Liver (tissue), 9 donors: Measurements from ENCODE around the gene IFIT3. TPM values are rescaled to one million over a fixed set of nuclear protein-coding genes. Genes with fewer than 3 reads are reported as not detected.

Experiments used
- DNase-seq: peaks from one replicate; pipeline ENCODE4 v3.0.0-alpha.2; 2017; ENCODE audit warnings: low spot score
- H3K27ac ChIP-seq, 2 donors: one replicate each; pipeline ENCODE4 v1.7.0; 2013; ENCODE audit warnings: inconsistent platforms in 2 of 2, low read length in 2 of 2, control low read depth in 1 of 2, low read depth in 1 of 2, mild to moderate bottlenecking in 1 of 2
- H3K27me3 ChIP-seq, 4 donors: one replicate each; pipeline versions ENCODE4 v1.6.1 to v1.7.0; 2013; ENCODE audit warnings: low read length in 3 of 4, inconsistent platforms in 1 of 4, mild to moderate bottlenecking in 1 of 4, moderate library complexity in 1 of 4; ENCODE audit not compliant: control insufficient read depth in 4 of 4, insufficient read depth in 4 of 4
- H3K36me3 ChIP-seq, 4 donors: one replicate each; pipeline versions ENCODE4 v1.6.1 to v1.7.0; 2013; ENCODE audit warnings: low read length in 3 of 4, mild to moderate bottlenecking in 3 of 4, low read depth in 1 of 4, moderate library complexity in 1 of 4; ENCODE audit not compliant: control insufficient read depth in 4 of 4, insufficient read depth in 3 of 4
- H3K4me1 ChIP-seq, 4 donors: one replicate each; pipeline versions ENCODE4 v1.6.1 to v1.7.0; 2013; ENCODE audit warnings: low read length in 3 of 4, mild to moderate bottlenecking in 3 of 4, moderate library complexity in 1 of 4; ENCODE audit not compliant: control insufficient read depth in 4 of 4, insufficient read depth in 4 of 4
- H3K4me3 ChIP-seq, 3 donors: one replicate each; pipeline versions ENCODE4 v1.6.1 to v1.7.0; 2013; ENCODE audit warnings: low read length in 3 of 3, control low read depth in 1 of 3, low read depth in 1 of 3, mild to moderate bottlenecking in 1 of 3
- H3K9ac ChIP-seq, 2 donors: one replicate each; pipeline ENCODE4 v1.7.0; 2013; ENCODE audit warnings: low read length in 2 of 2, mild to moderate bottlenecking in 2 of 2, moderate library complexity in 2 of 2, control low read depth in 1 of 2, low read depth in 1 of 2
- H3K9me3 ChIP-seq, 4 donors: one replicate each; pipeline versions ENCODE4 v1.6.1 to v1.7.0; 2013; ENCODE audit warnings: low read length in 3 of 4; ENCODE audit not compliant: control insufficient read depth in 4 of 4
- ATF3 ChIP-seq: IDR thresholded peaks from 2 replicates; pipeline ENCODE4 v1.6.1; 2016; ENCODE audit warnings: antibody characterized with exemption
- CTCF ChIP-seq: fragments of 150-350 bp; IDR thresholded peaks from 2 replicates; pipeline ENCODE4 v1.5.1; 2017; ENCODE audit warnings: improper control_type of control experiment, low read depth, low read length; ENCODE audit not compliant: missing input control
- EGR1 ChIP-seq, 2 donors: IDR thresholded peaks; 2 replicates each; pipeline ENCODE4 v1.6.1; 2016 to 2018; ENCODE audit warnings: antibody characterized with exemption in 2 of 2, low read depth in 2 of 2
- FOXA1 ChIP-seq: IDR thresholded peaks from 2 replicates; pipeline ENCODE4 v1.6.1; 2016; ENCODE audit warnings: antibody characterized with exemption
- FOXA2 ChIP-seq: IDR thresholded peaks from 2 replicates; pipeline ENCODE4 v1.6.1; 2016; ENCODE audit warnings: antibody characterized with exemption
- GABPA ChIP-seq, 2 donors: IDR thresholded peaks in 1 of 2; conservative IDR thresholded peaks in 1 of 2; 2 replicates each; pipeline ENCODE4 v1.6.1; 2016; ENCODE audit warnings: antibody characterized with exemption in 2 of 2, mild to moderate bottlenecking in 1 of 2, moderate library complexity in 1 of 2
- HNF4A ChIP-seq, 2 donors: conservative IDR thresholded peaks; 2 replicates each; pipeline ENCODE4 v1.6.1; 2016; ENCODE audit warnings: antibody characterized with exemption in 2 of 2, mild to moderate bottlenecking in 2 of 2
- HNF4G ChIP-seq: IDR thresholded peaks from 2 replicates; pipeline ENCODE4 v1.6.1; 2016; ENCODE audit warnings: antibody characterized with exemption
- JUND ChIP-seq, 2 donors: IDR thresholded peaks; 2 replicates each; pipeline ENCODE4 v1.6.1; 2016; ENCODE audit warnings: antibody characterized with exemption in 2 of 2
- MAX ChIP-seq: IDR thresholded peaks from 2 replicates; pipeline ENCODE4 v1.6.1; 2016; ENCODE audit warnings: antibody characterized with exemption
- NR2F2 ChIP-seq: IDR thresholded peaks from 2 replicates; pipeline ENCODE4 v1.6.1; 2016; ENCODE audit warnings: antibody characterized with exemption
- RAD21 ChIP-seq, 2 donors: IDR thresholded peaks; 2 replicates each; pipeline ENCODE4 v1.6.1; 2016; ENCODE audit warnings: antibody characterized with exemption in 2 of 2, mild to moderate bottlenecking in 2 of 2
- REST ChIP-seq: IDR thresholded peaks from 2 replicates; pipeline ENCODE4 v1.6.1; 2016; ENCODE audit warnings: antibody characterized with exemption, mild to moderate bottlenecking
- RXRA ChIP-seq, 2 donors: IDR thresholded peaks; 2 replicates each; pipeline ENCODE4 v1.6.1; 2017 to 2018; ENCODE audit warnings: antibody characterized with exemption in 2 of 2, mild to moderate bottlenecking in 1 of 2
- SP1 ChIP-seq: IDR thresholded peaks from 2 replicates; pipeline ENCODE4 v1.6.1; 2018; ENCODE audit warnings: antibody characterized with exemption, mild to moderate bottlenecking
- TAF1 ChIP-seq: conservative IDR thresholded peaks from 2 replicates; pipeline ENCODE4 v1.6.1; 2016; ENCODE audit warnings: antibody characterized with exemption, mild to moderate bottlenecking
- ZBTB33 ChIP-seq: IDR thresholded peaks from 2 replicates; pipeline ENCODE4 v1.6.1; 2016; ENCODE audit warnings: antibody characterized with exemption
- WGBS: extraction: QIAGEN DNeasy Blood & Tissue Kit; methylation state at CpG from one replicate; pipeline ENCODE4 v1.1.7; 2013; 5-methylcytosine and 5-hydroxymethylcytosine counted together
- polyA plus RNA-seq, 2 donors: library from polyadenylated mRNA; stranded (reverse) in 1 of 2; unstranded in 1 of 2; fragments of 200-250 nt in 1 of 2; fragments of >200 nt in 1 of 2; fragmentation: Nextera tagmentation in 1 of 2; extraction: Ambion mirVana in 1 of 2; gene quantifications; one replicate each; pipeline versions ENCODE4 v1.2.1 to v1.2.3, GENCODE V29; 2013 to 2015
- total RNA-seq, 2 donors: library from RNA; depleted of rRNA; stranded (reverse); fragments of >200 nt; gene quantifications; one replicate each; pipeline ENCODE4 v1.2.3, GENCODE V29; 2014
- donor health status: healthy.
- donor health status: healthy.
- donor health status: healthy.
- donor health status: healthy.
- donor health status: healthy.

IFIT3 gene
- total and polyA plus RNA-seq, 4 donors: 9.2 to 11.2 (median 10.4) TPM

- TF ChIP-seq FOXA2: no peak
- no peak for TF ChIP-seq REST
- no peak for TF ChIP-seq MAX
- no peak for TF ChIP-seq RXRA (IDR thresholded peaks at IDR 0.05)
- 93% methylated on average over 7 of the region's 7 CpGs for WGBS
These were observed 18.4 kb upstream of the IFIT3 start for GRCh38 chr10:89309156-89310055.

GRCh38 chr10:89310056-89310893, 17.5 kb upstream of the IFIT3 start:
- Histone ChIP-seq H3K27ac (no peak overlapping the region), H3K4me3 (no peak overlapping the region), H3K9ac (no peak overlapping the region), H3K9me3 (no peaks in the 10 kb centered on the region), H3K36me3 (peaks cover 5 to 23% (median 19%) of the 10 kb centered on the region in 4 donors), H3K4me1 (no peaks in the 10 kb centered on the region), H3K27me3 (no peaks in the 10 kb centered on the region)
- DNase-seq: no peak
- 96% methylated on average over 2 of the region's 2 CpGs for WGBS
- no peak for TF ChIP-seq RXRA (IDR thresholded peaks at IDR 0.05)
- TF ChIP-seq REST: no peak
- no peak for TF ChIP-seq NR2F2
- TF ChIP-seq HNF4A (conservative IDR thresholded peaks at IDR 0.05): no peak
- TF ChIP-seq MAX: no peak
- TF ChIP-seq ATF3: no peak
- no peak for TF ChIP-seq HNF4G
- no peak for TF ChIP-seq SP1
- TF ChIP-seq JUND (IDR thresholded peaks at IDR 0.05): no peak
- no peak for TF ChIP-seq GABPA (IDR thresholded peaks at IDR 0.05 in 1 of 2, conservative IDR thresholded peaks at IDR 0.05 in 1 of 2)
- no peak for TF ChIP-seq CTCF
- TF ChIP-seq EGR1 (IDR thresholded peaks at IDR 0.05; ENCODE audit: low read depth in 2 of 2): no peak
- no peak for TF ChIP-seq ZBTB33
- TF ChIP-seq FOXA1: no peak
- TF ChIP-seq RAD21 (IDR thresholded peaks at IDR 0.05): no peak
- TF ChIP-seq FOXA2: no peak
- no peak for TF ChIP-seq TAF1

More at GRCh38 chr10:89309156-89310055, 18.4 kb upstream of the IFIT3 start:
- H3K36me3 ChIP-seq: peaks cover 5 to 23% (median 19%) of the 10 kb centered on the region in 4 donors
- H3K9me3 ChIP-seq: no peaks in the 10 kb centered on the region
- no peak for DNase-seq
- H3K9ac ChIP-seq: no peak overlapping the region
- H3K4me1 ChIP-seq: peaks cover 0 to 1% (median 0%) of the 10 kb centered on the region in 4 donors
- no peak overlapping the region for H3K27ac ChIP-seq
- no peaks in the 10 kb centered on the region for H3K27me3 ChIP-seq
- H3K4me3 ChIP-seq: no peak overlapping the region
